Progenitor cell of endocrine pancreas (in vitro differentiated cells): ENCODE data around the gene OR13C3. TPM values are rescaled to one million over a fixed set of nuclear protein-coding genes. Genes with fewer than 3 reads are reported as not detected.

Source experiments
- DNase-seq: peaks from one replicate; pipeline ENCODE4 v3.0.0; 2021; ENCODE audit warnings: low spot score; ENCODE audit not compliant: unreplicated experiment
- H3K27ac Mint-ChIP-seq: 2 replicates; pipeline ENCODE4 v1.8.0; 2021; ENCODE audit warnings: mild to moderate bottlenecking, moderate library complexity, mixed read lengths
- H3K27me3 Mint-ChIP-seq: 2 replicates; pipeline ENCODE4 v1.8.0; 2021; ENCODE audit warnings: mixed read lengths
- H3K36me3 Mint-ChIP-seq: 2 replicates; pipeline ENCODE4 v1.8.0; 2022; ENCODE audit warnings: mixed read lengths; ENCODE audit not compliant: insufficient read depth
- H3K4me1 Mint-ChIP-seq: 2 replicates; pipeline ENCODE4 v1.8.0; 2021; ENCODE audit warnings: low read depth, mixed read lengths
- H3K4me3 Mint-ChIP-seq: 2 replicates; pipeline ENCODE4 v1.8.0; 2021; ENCODE audit warnings: low read depth, mild to moderate bottlenecking, moderate library complexity, mixed read lengths
- H3K9me3 Mint-ChIP-seq: 2 replicates; pipeline ENCODE4 v1.8.0; 2021; ENCODE audit warnings: low read depth, mixed read lengths
- total RNA-seq: library from RNA; stranded (reverse); gene quantifications from 2 replicates; pipeline ENCODE4 v1.2.1, GENCODE V29; 2021
- TF ChIP-seq, protein P1 (sequence below): fragments of 200-600 bp; sonication (generic); IDR thresholded peaks from one replicate; pipeline ENCODE4 v1.5.0; 2021; ENCODE audit warnings: antibody characterized with exemption, mild to moderate bottlenecking; ENCODE audit not compliant: unreplicated experiment

Gene OR13C3
- total RNA-seq, 1 donor from 2014 or later: not detected

DNA sequence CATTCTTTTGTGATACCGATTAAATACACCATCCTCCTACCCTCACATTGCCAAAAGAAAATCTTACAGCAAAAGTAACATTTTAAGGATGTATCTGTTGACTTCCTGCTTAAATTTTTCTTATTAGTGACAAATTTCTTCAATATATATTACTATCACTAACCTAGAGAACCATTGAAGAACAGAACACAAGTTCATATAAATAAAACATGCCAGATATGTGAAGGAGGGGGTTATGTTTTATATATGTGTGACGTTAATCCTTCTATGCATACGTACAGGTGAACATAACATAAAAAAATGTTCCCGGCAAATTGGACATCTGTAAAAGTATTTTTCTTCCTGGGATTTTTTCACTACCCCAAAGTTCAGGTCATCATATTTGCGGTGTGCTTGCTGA is 32.7 kb downstream of the OR13C3 start, which contains the start of gene OR13F1:
TSS of gene OR13F1 (plus strand) at position 301 of the 400 bp plus-strand sequence. CDS start at position 301, 0 bp downstream.
- Mint-ChIP-seq H3K4me1 (peaks cover 10% of the 10 kb centered on the region), H3K36me3 (peaks cover 6% of the 10 kb centered on the region), H3K27ac (no peak within 1 kb of the TSS), H3K4me3 (no peak within 1 kb of the TSS), H3K27me3 (peaks cover 17% of the 10 kb centered on the region), H3K9me3 (peaks cover 20% of the 10 kb centered on the region)
- DNase-seq: no peak
- TF ChIP-seq, protein P1, sequence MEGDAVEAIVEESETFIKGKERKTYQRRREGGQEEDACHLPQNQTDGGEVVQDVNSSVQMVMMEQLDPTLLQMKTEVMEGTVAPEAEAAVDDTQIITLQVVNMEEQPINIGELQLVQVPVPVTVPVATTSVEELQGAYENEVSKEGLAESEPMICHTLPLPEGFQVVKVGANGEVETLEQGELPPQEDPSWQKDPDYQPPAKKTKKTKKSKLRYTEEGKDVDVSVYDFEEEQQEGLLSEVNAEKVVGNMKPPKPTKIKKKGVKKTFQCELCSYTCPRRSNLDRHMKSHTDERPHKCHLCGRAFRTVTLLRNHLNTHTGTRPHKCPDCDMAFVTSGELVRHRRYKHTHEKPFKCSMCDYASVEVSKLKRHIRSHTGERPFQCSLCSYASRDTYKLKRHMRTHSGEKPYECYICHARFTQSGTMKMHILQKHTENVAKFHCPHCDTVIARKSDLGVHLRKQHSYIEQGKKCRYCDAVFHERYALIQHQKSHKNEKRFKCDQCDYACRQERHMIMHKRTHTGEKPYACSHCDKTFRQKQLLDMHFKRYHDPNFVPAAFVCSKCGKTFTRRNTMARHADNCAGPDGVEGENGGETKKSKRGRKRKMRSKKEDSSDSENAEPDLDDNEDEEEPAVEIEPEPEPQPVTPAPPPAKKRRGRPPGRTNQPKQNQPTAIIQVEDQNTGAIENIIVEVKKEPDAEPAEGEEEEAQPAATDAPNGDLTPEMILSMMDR: no peak

DNA sequence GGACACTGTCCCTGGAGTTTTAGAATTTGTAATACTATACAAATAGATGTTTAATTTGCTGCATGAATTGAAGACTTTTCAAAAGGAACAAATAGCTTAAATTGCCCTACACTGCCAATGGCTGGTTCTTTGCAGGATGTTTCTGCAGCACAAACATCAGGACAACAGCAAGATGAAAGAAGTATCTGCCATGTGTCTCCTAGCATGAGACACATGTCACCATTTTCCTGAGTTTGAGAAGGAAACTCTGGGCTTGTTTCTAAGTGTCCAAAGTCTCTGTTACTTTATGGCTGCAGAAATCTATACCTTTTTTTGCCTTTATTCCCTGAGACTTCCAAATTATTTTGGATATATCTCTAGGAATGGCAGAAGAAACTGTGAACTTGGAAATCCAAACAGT is 33.2 kb downstream of the OR13C3 start:
- H3K4me1 Mint-ChIP-seq: peaks cover 12% of the 10 kb centered on the region
- TF ChIP-seq, protein P1: no peak
- no peak overlapping the region for H3K27ac Mint-ChIP-seq
- H3K36me3 Mint-ChIP-seq: peaks cover 6% of the 10 kb centered on the region
- no peak overlapping the region for H3K4me3 Mint-ChIP-seq
- peaks cover 17% of the 10 kb centered on the region for H3K9me3 Mint-ChIP-seq
- peaks cover 17% of the 10 kb centered on the region for H3K27me3 Mint-ChIP-seq
- no peak for DNase-seq

DNA sequence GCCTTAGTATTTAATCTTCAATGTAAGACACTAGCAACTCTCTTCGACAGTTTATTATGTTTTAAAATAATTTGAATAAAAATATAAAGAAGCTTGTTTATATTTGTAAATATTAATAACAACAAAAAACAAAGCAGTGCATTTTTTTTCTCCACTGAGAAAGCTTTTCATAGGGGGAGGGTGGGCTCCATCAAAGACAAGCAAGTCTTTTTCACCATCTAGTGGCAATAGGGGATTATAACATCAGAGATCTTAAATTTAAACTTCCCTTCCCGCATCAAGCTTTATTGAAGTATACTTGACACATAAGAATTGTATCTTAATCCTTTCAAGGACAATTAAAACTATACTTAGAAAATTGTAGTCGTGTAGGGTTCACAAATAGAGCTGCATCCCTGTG is 41.8 kb downstream of the OR13C3 start:
- Mint-ChIP-seq H3K27ac (no peak overlapping the region), H3K4me1 (peaks cover 15% of the 10 kb centered on the region), H3K36me3 (peaks cover 4% of the 10 kb centered on the region), H3K27me3 (no peaks in the 10 kb centered on the region), H3K9me3 (peaks cover 11% of the 10 kb centered on the region), H3K4me3 (no peak overlapping the region)
- no peak for DNase-seq
- TF ChIP-seq, protein P1: peak; percentile 51

Other genes starting within 250 kb of the OR13C3 start
- not detected in 2 replicates for gene OR13F1, start 32.6 kb downstream of the OR13C3 start, total RNA-seq
- not detected in 2 replicates for gene OR13C4, start 9.6 kb downstream of the OR13C3 start, total RNA-seq
- not detected in 2 replicates for gene OR13C8, start 32.3 kb upstream of the OR13C3 start, total RNA-seq
- gene OR13C5, start 62.6 kb upstream of the OR13C3 start, total RNA-seq: 0.47 TPM in 1 of 2 replicates, not detected in the other
- gene OR13C2, start 68.8 kb upstream of the OR13C3 start, total RNA-seq: 0.36 and 0.47 TPM in 2 replicates
- 0.36 and 0.48 TPM in 2 replicates for gene OR13C9, start 81.3 kb upstream of the OR13C3 start, total RNA-seq
- gene OR13D1, start 157.7 kb upstream of the OR13C3 start, total RNA-seq: not detected in 2 replicates
- gene NIPSNAP3A, start 210.8 kb upstream of the OR13C3 start, total RNA-seq: 25.1 and 26.4 TPM in 2 replicates
- gene NIPSNAP3B, start 227.3 kb upstream of the OR13C3 start, total RNA-seq: 5.5 and 7.8 TPM in 2 replicates